ENCODE measurements around the gene RPTOR.

RPTOR gene

DNA sequence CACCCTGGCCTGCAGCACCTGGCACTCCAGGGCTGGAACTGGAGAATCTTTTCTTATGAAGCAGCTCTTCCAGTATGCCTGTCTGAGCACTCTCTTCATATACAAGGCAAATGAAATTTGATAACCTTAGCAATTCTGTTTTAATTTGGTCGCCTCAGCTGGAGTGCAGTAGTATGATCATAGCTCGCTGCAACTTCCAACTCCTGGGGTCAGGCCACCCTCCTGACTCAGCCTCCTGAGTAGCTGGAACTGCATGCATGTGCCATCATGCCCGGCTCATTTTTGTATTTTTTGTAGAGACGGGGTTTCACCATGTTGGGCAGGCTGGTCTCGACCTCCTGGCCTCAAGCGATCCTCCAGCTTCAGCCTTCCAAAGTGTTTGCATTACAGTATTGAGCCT lies 306.2 kb downstream of the RPTOR start:
- H3K4me3 ChIP-seq (ENCODE audit: low read length): no peak overlapping the region
- H3K4ac ChIP-seq (ENCODE audit: low read depth, low read length): no peak overlapping the region
- DNase-seq: no peak
- no peak overlapping the region for H2BK5ac ChIP-seq (ENCODE audit: low read length)
- no peaks in the 10 kb centered on the region for H3K27me3 ChIP-seq (ENCODE audit: insufficient read depth, low read length, poor library complexity)
- H3K23ac ChIP-seq (ENCODE audit: low read length): no peak overlapping the region
- whole genome bisulfite sequencing (ENCODE audit: extremely low coverage, insufficient coverage, low lambda C conversion rate): no CpG with 5 or more reads among the region's 6 CpGs
- H3K79me1 ChIP-seq (ENCODE audit: low read length): no peaks in the 10 kb centered on the region
- no peak overlapping the region for H2BK120ac ChIP-seq (ENCODE audit: low read depth, low read length)
- no peak overlapping the region for H2AK5ac ChIP-seq (ENCODE audit: low read length)
- H3K4me1 ChIP-seq (ENCODE audit: control insufficient read depth, low read depth, low read length): no peaks in the 10 kb centered on the region
- H2BK15ac ChIP-seq (replicated peaks; ENCODE audit: low read depth): no peak overlapping the region
- no peaks in the 10 kb centered on the region for H3K79me2 ChIP-seq (ENCODE audit: control insufficient read depth, insufficient read depth, low read length)
- no peak overlapping the region for H4K5ac ChIP-seq (ENCODE audit: low read length)
- H3K36me3 ChIP-seq (ENCODE audit: control insufficient read depth, insufficient read depth, low read length): peaks cover 2% of the 10 kb centered on the region
- H3K27ac ChIP-seq (ENCODE audit: low read depth, low read length): no peak overlapping the region
- H4K8ac ChIP-seq (ENCODE audit: low read depth, low read length): no peak overlapping the region
- no peak overlapping the region for H3K56ac ChIP-seq (ENCODE audit: low read length)
- no peak overlapping the region for H3K4me2 ChIP-seq (ENCODE audit: low read length)
- H3K9ac ChIP-seq (ENCODE audit: low read length): no peak overlapping the region
- H3K18ac ChIP-seq (ENCODE audit: low read length): no peak overlapping the region

DNA sequence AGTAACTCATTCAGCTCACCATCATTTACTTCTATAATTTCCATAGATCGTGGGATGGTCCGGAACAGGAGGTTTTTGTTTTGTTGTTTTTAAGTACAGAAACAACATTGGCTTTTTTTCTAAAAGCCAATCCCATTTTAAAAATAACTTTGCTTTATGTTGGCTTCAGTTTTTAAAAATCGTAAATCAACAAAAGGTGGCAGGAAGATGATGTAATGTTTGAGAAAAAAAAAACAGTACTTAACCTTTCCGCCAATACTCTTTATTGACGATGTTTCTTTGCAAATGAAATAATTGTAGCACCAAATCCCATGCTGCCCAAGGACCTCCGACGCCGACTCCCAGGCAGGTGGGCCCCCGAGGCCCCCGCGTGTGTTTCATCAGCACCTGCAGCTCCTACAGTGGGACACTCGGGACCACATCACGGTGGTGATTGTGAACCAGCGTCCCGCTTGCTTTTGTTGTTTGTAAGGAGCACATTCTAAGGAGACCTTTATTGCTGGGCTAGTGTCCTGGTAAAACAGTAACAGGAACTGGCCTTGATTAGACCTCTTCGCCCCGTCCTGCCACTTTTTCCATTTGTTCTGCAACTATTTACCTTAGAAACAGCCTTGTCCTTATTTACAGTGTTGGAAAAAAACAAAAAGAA lies 306.8 kb downstream of the RPTOR start:
- DNase-seq: no peak

DNA sequence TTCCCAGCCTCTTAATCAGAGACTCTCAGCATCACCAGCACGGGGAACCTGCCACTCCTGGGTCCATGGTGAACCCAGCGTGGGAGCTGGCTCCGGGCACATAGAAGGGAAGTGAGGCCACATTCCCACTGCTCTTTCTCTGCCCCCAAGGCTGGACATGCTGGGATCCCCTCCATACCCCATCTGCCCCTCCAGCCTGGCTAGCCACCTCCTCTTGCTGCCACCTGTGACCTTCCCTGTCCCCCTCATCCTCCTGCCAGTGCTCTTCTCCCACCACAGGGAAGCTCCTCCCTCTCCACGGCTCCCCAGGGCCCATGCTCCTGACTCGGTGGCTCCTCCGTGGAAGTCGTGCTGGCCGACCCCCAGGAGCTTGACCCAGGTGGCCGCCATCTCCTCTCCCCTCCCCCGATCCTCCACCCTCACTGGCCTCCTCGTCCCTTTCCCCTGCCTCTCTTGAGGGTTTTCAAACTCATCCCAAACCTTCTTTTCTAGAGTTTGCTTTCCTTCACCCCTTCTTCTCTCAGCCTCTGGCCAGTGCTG lies 307.9 kb downstream of the RPTOR start:
- no peak overlapping the region for H3K27ac ChIP-seq (ENCODE audit: low read depth, low read length)
- H3K56ac ChIP-seq (ENCODE audit: low read length): no peak overlapping the region
- H4K8ac ChIP-seq (ENCODE audit: low read depth, low read length): no peak overlapping the region
- H3K36me3 ChIP-seq (ENCODE audit: control insufficient read depth, insufficient read depth, low read length): peaks cover 2% of the 10 kb centered on the region
- no peak overlapping the region for H2BK5ac ChIP-seq (ENCODE audit: low read length)
- no peaks in the 10 kb centered on the region for H3K4me1 ChIP-seq (ENCODE audit: control insufficient read depth, low read depth, low read length)
- no peak overlapping the region for H3K4me2 ChIP-seq (ENCODE audit: low read length)
- no peak overlapping the region for H3K4ac ChIP-seq (ENCODE audit: low read depth, low read length)
- H3K23ac ChIP-seq (ENCODE audit: low read length): peak overlapping the region; percentile 24
- H3K18ac ChIP-seq (ENCODE audit: low read length): no peak overlapping the region
- no peaks in the 10 kb centered on the region for H3K79me1 ChIP-seq (ENCODE audit: low read length)
- H3K27me3 ChIP-seq (ENCODE audit: insufficient read depth, low read length, poor library complexity): no peaks in the 10 kb centered on the region
- H2BK15ac ChIP-seq (replicated peaks; ENCODE audit: low read depth): no peak overlapping the region
- no peak overlapping the region for H4K5ac ChIP-seq (ENCODE audit: low read length)
- H2AK5ac ChIP-seq (ENCODE audit: low read length): no peak overlapping the region
- no CpG with 5 or more reads among the region's 11 CpGs for WGBS (ENCODE audit: extremely low coverage, insufficient coverage, low lambda C conversion rate)
- H3K4me3 ChIP-seq (ENCODE audit: low read length): no peak overlapping the region
- no peak overlapping the region for H3K9ac ChIP-seq (ENCODE audit: low read length)
- H2BK120ac ChIP-seq (ENCODE audit: low read depth, low read length): no peak overlapping the region
- H3K79me2 ChIP-seq (ENCODE audit: control insufficient read depth, insufficient read depth, low read length): no peaks in the 10 kb centered on the region
- DNase-seq: no peak

More for the DNA sequence above, 306.8 kb downstream of the RPTOR start:
- H3K27me3 ChIP-seq (ENCODE audit: insufficient read depth, low read length, poor library complexity): no peaks in the 10 kb centered on the region
- no peaks in the 10 kb centered on the region for H3K4me1 ChIP-seq (ENCODE audit: control insufficient read depth, low read depth, low read length)
- H3K4ac ChIP-seq (ENCODE audit: low read depth, low read length): no peak overlapping the region
- no peak overlapping the region for H4K8ac ChIP-seq (ENCODE audit: low read depth, low read length)
- H4K5ac ChIP-seq (ENCODE audit: low read length): no peak overlapping the region
- no peak overlapping the region for H3K23ac ChIP-seq (ENCODE audit: low read length)
- peaks cover 2% of the 10 kb centered on the region for H3K36me3 ChIP-seq (ENCODE audit: control insufficient read depth, insufficient read depth, low read length)
- H3K56ac ChIP-seq (ENCODE audit: low read length): no peak overlapping the region
- no peak overlapping the region for H3K4me2 ChIP-seq (ENCODE audit: low read length)
- no peak overlapping the region for H3K9ac ChIP-seq (ENCODE audit: low read length)
- no peak overlapping the region for H2BK120ac ChIP-seq (ENCODE audit: low read depth, low read length)
- H3K27ac ChIP-seq (ENCODE audit: low read depth, low read length): no peak overlapping the region
- H2AK5ac ChIP-seq (ENCODE audit: low read length): no peak overlapping the region
- H3K18ac ChIP-seq (ENCODE audit: low read length): no peak overlapping the region
- WGBS (ENCODE audit: extremely low coverage, insufficient coverage, low lambda C conversion rate): no CpG with 5 or more reads among the region's 17 CpGs
- no peaks in the 10 kb centered on the region for H3K79me1 ChIP-seq (ENCODE audit: low read length)
- no peak overlapping the region for H2BK5ac ChIP-seq (ENCODE audit: low read length)
- no peaks in the 10 kb centered on the region for H3K79me2 ChIP-seq (ENCODE audit: control insufficient read depth, insufficient read depth, low read length)
- no peak overlapping the region for H2BK15ac ChIP-seq (replicated peaks; ENCODE audit: low read depth)
- H3K4me3 ChIP-seq (ENCODE audit: low read length): no peak overlapping the region

DNA sequence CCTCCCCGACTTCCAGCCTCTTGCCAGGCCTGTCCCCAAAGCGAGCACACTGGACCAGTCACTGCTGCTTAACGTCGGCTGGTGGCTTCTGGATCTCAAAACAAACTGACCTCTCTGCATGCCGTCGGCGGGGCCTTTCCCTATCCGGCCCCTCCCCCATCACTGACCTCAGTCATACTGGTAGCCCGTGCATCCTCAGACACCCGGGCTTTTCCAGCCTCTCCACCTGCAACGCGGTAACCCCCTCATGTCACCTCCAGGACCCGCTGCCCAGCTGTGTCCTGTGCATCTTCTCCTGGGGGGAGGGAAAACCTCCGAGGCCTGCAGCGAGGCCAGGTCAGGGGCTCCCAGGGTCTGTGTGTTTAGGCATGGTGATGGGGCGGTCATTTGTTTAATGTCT lies 308.4 kb downstream of the RPTOR start:
- H3K4me3 ChIP-seq (ENCODE audit: low read length): no peak overlapping the region
- no peak overlapping the region for H3K23ac ChIP-seq (ENCODE audit: low read length)
- H2BK5ac ChIP-seq (ENCODE audit: low read length): no peak overlapping the region
- no peak overlapping the region for H3K18ac ChIP-seq (ENCODE audit: low read length)
- no peak overlapping the region for H3K4ac ChIP-seq (ENCODE audit: low read depth, low read length)
- no peak overlapping the region for H4K8ac ChIP-seq (ENCODE audit: low read depth, low read length)
- H3K36me3 ChIP-seq (ENCODE audit: control insufficient read depth, insufficient read depth, low read length): peaks cover 2% of the 10 kb centered on the region
- H2BK15ac ChIP-seq (replicated peaks; ENCODE audit: low read depth): no peak overlapping the region
- no peak overlapping the region for H2AK5ac ChIP-seq (ENCODE audit: low read length)
- H3K79me2 ChIP-seq (ENCODE audit: control insufficient read depth, insufficient read depth, low read length): no peaks in the 10 kb centered on the region
- no peaks in the 10 kb centered on the region for H3K4me1 ChIP-seq (ENCODE audit: control insufficient read depth, low read depth, low read length)
- no peak overlapping the region for H3K4me2 ChIP-seq (ENCODE audit: low read length)
- no peak overlapping the region for H3K9ac ChIP-seq (ENCODE audit: low read length)
- no peak overlapping the region for H3K56ac ChIP-seq (ENCODE audit: low read length)
- no peak overlapping the region for H3K27ac ChIP-seq (ENCODE audit: low read depth, low read length)
- H2BK120ac ChIP-seq (ENCODE audit: low read depth, low read length): no peak overlapping the region
- no peaks in the 10 kb centered on the region for H3K27me3 ChIP-seq (ENCODE audit: insufficient read depth, low read length, poor library complexity)
- no peak for DNase-seq
- no CpG with 5 or more reads among the region's 16 CpGs for WGBS (ENCODE audit: extremely low coverage, insufficient coverage, low lambda C conversion rate)
- H3K79me1 ChIP-seq (ENCODE audit: low read length): no peaks in the 10 kb centered on the region
- no peak overlapping the region for H4K5ac ChIP-seq (ENCODE audit: low read length)

DNA sequence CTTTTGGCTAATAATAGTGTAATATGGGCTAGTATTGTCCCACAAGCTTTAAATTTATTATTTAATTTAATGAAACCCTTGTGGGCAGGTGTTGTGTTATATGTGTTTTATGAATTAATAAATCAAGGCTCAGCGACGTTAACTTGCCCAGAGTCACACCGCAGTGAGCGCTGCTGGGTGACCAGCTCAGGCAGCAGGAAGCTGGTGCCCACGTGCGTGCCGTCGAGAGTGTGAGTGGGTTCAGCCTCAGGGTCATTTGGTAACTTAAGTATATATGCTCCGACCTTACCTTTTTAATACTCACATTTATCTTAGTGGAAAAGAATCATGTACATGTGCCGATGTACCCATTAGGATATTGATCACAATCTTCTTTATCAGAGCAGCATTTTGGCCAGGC lies 309.6 kb downstream of the RPTOR start:
- H2BK120ac ChIP-seq (ENCODE audit: low read depth, low read length): no peak overlapping the region
- H3K9ac ChIP-seq (ENCODE audit: low read length): no peak overlapping the region
- no peak overlapping the region for H3K18ac ChIP-seq (ENCODE audit: low read length)
- H3K27me3 ChIP-seq (ENCODE audit: insufficient read depth, low read length, poor library complexity): no peaks in the 10 kb centered on the region
- no peak overlapping the region for H3K56ac ChIP-seq (ENCODE audit: low read length)
- H3K36me3 ChIP-seq (ENCODE audit: control insufficient read depth, insufficient read depth, low read length): peaks cover 2% of the 10 kb centered on the region
- no peak overlapping the region for H2BK5ac ChIP-seq (ENCODE audit: low read length)
- H3K4ac ChIP-seq (ENCODE audit: low read depth, low read length): no peak overlapping the region
- no peaks in the 10 kb centered on the region for H3K4me1 ChIP-seq (ENCODE audit: control insufficient read depth, low read depth, low read length)
- no peaks in the 10 kb centered on the region for H3K79me2 ChIP-seq (ENCODE audit: control insufficient read depth, insufficient read depth, low read length)
- no CpG with 5 or more reads among the region's 10 CpGs for WGBS (ENCODE audit: extremely low coverage, insufficient coverage, low lambda C conversion rate)
- H4K8ac ChIP-seq (ENCODE audit: low read depth, low read length): no peak overlapping the region
- H3K23ac ChIP-seq (ENCODE audit: low read length): no peak overlapping the region
- no peak overlapping the region for H4K5ac ChIP-seq (ENCODE audit: low read length)
- DNase-seq: no peak
- no peak overlapping the region for H3K4me2 ChIP-seq (ENCODE audit: low read length)
- H3K27ac ChIP-seq (ENCODE audit: low read depth, low read length): no peak overlapping the region
- no peaks in the 10 kb centered on the region for H3K79me1 ChIP-seq (ENCODE audit: low read length)
- no peak overlapping the region for H2BK15ac ChIP-seq (replicated peaks; ENCODE audit: low read depth)
- no peak overlapping the region for H3K4me3 ChIP-seq (ENCODE audit: low read length)
- no peak overlapping the region for H2AK5ac ChIP-seq (ENCODE audit: low read length)

All from mesendoderm (in vitro differentiated cells).